ENCODE data around the gene DCDC1. TPM values are rescaled to one million over a fixed set of nuclear protein-coding genes. Genes with fewer than 3 reads are reported as not detected.
A peak's percentile ranks its signal among the peaks of the same experiment; 100 is the strongest.

The DCDC1 gene, protein sequence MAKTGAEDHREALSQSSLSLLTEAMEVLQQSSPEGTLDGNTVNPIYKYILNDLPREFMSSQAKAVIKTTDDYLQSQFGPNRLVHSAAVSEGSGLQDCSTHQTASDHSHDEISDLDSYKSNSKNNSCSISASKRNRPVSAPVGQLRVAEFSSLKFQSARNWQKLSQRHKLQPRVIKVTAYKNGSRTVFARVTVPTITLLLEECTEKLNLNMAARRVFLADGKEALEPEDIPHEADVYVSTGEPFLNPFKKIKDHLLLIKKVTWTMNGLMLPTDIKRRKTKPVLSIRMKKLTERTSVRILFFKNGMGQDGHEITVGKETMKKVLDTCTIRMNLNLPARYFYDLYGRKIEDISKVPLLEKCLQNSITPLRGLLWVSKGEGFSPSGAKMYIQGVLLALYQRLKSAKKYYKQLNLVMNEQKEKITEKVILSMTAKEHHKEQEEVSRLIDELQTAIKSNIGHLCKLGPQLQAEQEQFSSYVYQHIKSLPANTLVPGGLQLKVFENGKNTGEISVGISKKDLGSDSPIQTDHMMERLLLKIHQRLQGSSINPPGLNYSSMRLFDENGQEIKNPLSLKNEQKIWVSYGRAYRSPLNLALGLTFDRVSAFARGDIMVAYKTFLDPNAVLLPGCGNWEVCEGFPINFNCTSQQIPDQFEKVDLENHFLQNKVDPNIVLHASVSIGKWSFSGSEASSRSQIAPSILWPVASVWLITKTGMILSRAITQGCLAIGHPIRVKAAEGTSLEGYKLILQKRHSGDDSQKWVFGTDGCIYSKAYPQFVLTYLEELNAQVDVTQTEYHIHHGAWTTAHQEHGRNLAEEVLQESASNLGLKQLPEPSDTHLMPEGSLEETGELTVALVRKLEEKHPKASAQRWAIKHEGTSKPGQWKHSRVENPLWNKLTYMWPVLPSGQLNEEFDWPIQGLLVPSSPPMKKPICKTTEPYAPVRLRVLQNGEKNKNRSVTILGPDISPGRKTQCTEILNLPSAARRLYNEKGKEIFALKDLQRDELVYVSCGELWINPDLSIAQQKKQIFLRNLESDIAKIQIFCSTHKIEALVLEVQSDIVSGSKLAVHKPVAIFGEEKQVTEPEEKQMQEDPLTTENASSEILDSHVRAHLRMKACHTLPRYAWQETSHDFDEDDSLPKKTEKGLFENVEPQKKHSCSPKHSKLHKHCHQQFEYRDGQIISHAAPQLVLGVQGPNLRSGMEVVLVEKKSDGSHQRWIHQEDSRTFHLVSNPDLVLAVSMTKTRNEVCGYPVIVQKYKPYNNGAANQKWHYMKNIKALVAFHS (N-terminal part only)
- polyA plus RNA-seq (2013, experiment 1 of 2; ENCODE audit: insufficient read length): 0.09 TPM
- polyA plus RNA-seq (2013, experiment 2 of 2; ENCODE audit: insufficient read length): 0.06 TPM

DNA sequence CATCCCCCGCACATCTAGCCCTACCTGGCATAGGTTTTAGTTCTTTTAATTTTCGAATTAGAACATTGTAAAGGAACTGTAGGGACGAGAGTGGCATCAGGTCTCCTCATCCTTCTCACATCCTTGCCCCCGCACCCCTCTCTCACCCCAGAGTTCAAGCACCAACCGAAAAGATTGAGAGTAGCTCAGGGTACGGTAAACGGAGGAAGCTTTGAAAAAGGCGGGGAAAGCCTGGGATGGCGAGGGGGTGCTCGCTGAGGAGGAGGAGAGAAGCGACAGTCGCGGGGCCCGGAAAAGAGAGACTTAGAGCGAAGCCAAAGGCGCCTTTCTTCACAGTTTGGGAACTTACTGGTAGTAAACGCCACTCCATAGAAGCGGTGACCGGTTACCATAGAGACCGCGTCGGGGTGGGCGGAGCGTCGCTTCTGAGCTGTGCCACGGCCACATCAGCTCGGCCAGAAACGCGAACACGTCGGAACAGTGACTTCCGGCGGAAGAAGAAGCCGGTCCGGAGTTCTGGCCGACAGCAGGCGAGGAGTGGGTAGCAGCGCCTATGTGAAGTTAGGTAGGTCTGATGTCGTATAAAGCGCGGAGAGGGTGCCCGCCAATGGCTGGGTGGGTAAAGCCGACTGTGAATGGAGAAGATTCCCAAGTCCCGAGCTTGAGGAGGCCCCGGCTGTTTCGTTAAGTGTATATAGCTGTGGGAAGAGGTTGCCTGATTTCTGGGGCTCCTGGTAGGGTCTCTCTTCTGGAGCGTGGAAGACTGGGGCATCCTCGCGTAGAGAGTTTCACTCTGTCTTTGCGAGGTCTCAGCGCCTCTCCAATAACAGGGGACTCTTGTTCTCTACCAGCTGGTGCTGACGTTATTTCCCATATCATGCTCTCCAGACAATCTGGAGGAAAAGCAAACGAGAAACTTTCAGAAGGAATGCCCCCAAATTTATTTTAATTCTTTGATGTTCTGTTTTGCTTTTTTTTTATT lies at the start of gene DCDC1, which contains the start of gene DNAJC24:
DCDC1 (minus strand) TSS at position 392 of the 982 bp plus-strand sequence. CDS start 41,459 bp downstream, outside the sequence.
DNAJC24 (plus strand) TSS at position 513 of the 982 bp plus-strand sequence. CDS start 889 bp downstream, outside the sequence.
- peak; percentile 92 for DNase-seq

DNA sequence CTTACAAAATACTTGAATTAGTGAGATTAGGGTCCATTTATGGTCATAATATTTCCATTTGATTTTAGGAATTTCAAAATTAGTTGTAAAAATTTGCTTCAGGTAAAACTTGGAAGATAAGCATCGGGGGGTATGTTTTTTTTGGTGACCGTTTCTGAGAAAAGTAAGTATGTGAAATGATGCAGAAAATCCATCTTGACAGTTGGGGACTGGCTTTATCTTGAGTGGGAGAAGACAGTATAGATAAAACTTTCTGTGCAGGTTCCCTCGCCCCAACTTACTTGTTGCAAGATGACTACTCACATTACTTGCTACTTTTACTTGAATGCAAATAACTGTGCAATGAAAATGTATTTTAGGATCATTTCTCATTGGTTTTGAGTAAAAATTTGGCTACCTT lies 49.6 kb upstream of the DCDC1 start:
- DNase-seq: no peak

DNA sequence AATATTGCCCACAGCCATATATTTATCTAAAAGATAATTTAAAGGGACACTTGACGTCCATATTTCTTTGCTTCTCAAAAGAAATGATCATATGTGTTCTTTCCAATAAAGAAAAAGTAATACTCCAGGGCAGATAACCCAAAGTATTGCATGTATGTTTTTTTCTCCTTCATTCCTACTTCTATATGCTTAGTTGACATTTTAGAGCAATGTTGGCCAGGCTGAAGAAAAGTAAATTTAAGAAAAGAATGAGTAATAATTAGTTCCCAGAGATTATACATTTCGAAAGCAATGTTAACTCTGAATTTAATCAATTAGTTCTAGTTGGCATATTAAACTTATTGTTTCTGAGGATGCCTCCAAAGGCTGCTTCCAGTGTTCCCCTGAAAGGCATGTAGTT lies 48.3 kb upstream of the DCDC1 start:
- DNase-seq: no peak

DNA sequence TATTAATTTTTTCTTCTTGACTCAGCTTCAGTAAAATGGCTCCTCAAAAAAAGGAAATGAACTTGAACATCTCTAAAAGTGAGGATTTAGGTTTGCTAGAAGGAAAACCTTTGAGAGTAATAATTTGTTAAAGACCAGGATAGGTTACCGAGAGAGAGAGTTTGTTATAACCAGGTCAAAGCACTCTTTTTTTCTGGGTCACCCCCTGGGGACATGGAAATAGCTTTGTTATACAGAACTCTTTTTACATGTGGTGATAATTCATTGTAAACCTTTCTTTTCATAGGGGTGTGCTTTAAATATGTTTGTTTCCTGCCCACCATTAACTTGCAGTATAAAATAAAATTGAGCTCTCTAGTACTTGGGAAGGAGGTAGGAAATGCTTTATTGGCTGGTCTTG lies 47.8 kb upstream of the DCDC1 start:
- DNase-seq: no peak

DNA sequence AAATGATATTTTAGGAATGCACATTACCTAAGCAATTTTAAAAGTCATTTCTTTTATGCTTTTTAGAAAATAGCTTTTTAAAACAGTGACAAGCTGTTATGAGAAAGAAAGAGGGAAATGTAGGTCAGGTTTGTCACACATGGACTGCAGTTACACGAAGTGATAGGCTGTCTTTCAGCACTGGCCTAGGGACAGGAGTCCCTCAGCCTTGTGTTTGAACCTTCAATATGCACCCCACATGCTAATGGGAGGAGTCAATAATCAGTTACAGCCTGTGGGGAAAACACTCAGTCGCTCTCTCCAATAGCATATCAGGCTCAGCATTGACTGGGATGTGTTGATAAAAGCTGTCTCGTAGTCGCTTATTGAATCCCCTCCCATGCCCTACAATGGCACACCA lies 45.9 kb upstream of the DCDC1 start:
- DNase-seq: no peak

DNA sequence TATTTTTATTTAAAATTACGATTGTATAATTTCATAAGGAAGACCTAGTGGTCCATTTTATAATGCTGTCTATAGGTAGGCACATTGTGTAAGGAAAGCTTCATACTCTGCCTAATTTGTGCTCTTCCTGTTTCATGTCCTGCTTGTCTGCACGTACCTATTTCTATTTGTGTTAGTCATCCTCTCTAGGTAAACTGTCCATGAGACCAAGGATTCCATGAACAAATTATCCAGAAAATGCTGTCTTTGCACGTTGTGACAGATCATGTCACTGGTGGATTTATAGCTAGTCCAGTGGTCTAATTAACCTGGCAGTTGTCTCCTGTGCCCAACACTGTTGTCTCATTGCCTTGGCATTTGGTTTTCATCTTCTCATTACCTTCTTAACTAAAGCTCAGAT lies 44.8 kb upstream of the DCDC1 start:
- DNase-seq: no peak

DNA sequence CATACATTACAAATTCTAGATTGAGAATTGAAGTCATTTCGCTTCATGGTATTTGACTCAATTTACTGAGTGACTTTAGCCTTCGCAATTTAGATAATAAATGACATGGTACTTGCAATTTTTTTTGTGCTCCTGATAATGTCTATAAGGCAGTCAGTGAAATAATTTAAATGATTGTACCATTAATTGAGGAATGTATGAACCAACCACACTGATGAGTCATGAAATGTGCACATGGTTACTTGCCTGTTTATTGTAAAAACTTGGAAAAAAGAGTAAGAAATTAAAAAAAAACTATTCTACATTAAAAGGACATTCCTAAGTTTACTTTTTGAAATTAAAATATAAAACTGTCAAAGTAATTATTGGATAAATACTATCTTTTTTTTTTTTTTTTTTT lies 43.4 kb upstream of the DCDC1 start:
- peak; percentile 76 for DNase-seq

DNA sequence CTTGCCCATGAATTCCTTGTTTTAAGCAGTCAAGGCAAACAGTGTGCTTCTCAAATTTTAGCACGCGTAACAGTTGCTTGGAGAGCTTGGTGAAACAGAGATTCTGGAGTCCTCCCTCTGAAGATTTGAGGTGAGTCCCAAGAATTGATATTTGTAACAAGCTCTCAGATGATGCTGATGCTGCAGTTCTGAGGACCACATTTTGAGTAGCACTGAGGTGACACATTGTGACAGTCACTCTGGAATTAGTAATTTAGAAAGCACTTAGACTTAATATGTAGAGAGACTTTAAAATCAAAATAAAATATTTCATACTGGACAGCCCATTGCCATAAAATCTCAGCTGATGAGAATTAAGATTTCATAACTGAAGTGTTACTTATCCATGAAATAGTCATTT lies 38.7 kb upstream of the DCDC1 start:
- no peak for DNase-seq

DNA sequence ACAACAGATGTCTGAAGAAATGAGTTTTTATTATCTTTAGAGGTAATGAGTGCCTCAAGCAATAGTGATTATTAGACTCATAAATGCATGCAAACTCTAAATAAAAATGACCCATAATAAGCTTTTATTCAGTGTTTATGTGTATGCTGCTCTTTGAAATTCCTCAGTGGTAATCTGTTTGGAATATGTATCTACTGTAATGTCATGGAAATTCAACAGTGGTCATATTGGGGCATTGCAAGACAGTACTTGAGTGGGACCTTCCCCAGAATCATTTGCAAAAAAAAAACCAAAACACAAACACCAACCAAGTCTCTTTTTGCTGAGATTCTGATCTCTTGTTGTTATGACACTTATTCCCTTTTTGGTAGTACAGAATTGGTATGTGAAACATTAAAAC lies 35.1 kb upstream of the DCDC1 start:
- no peak for DNase-seq

DNA sequence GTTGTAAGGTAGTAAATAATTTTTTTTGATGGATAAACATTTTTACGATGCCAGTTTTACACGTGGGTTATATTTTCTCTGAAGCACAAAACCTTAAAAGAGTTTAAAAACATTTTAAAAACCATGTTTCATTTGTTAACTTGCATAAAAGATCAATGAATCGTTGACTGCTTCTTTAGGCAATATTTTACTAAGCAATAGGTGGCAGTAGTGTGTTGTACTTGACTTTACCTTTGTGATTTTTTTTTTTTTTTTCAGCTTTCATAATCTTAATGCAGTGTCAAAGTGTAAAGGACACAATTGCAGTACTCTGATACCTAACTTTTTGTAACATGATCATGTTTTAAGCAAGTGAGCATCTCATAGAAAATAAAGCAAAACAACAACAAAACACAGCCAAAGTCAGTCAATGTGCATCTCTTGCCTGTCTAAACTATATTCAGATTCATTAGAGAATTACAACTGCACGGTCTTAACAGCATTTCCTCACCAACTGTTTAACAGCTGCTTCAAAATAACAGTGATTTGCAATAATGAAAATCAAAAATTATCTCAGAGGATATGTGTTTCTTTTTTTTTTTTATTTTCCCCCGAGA lies 27.8 kb upstream of the DCDC1 start:
- peak; percentile 8 for DNase-seq

DNA sequence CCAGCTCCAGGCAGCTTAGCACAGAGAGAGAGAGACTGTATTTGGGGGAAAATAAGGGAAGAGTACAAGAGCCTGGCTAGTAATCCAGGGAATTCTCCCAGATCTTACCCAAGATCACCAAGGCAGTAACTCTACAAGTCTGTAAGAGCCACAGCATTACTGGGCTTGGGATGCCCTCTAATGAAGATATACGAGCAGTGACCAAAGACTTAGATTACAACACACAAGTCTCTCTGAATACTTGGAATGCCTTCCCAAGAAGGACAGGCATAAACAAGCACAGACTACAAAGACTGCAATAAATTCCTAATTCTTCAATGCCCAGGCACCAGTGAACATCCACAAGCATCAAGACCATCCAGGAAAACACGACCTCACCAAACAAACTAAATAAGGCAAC lies 17.8 kb upstream of the DCDC1 start:
- DNase-seq: peak; percentile 31

DNA sequence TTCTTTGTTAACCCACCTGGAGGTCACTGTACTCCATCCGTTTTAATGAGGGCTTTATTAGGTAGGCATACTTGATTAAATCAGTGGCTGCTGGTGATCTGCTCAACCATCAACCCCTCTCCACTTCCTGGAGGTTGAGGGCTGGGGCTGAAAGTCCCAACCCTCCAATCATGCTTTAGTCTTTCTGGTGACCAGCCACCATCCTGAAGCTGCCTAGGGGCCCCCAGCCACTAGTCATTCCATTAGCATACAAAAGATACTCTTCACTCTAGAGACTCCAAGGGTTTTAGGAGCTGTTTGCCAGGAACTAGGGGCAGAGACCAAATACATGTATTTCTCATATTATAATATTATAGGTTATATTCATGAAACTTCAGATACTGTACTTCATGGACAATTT lies 13.6 kb upstream of the DCDC1 start:
- DNase-seq: no peak

DNA sequence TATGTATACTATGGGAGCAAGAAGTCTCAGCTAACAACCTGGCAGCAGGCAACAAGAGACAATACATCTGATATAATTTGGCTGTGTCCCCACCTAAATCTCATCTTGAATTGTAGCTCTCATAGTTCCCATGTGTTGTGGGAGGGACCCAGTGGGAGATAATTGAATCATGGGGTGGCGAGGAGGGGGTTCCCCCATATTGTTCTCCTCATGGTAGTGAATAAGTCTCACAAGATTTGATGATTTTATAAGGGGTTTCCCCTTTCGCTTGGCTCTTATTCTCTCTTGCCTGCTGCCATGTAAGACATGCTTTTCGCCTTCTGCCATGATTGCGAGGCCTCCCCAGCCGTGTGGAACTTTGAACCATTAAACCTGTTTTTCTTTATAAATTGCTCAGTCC lies 6.3 kb upstream of the DCDC1 start:
- no peak for DNase-seq

DNA sequence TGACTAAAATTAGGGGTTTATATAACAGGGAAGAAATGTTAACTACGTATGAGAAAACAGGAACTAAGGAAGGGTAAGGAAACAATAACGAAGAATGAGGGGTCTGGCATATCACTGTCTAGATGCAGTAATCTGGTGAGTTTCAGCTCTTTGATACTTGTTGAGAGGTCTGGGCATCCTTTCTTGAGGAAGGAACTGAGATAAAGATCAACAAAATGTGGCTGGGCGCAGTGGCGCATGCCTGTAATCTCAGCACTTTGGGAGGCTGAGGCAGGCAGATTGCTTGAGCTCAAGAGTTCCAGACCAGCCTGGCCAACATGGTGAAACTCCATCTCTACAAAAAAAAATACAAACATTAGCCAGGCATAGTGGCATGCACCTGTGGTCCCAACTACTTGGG lies 2.7 kb downstream of the DCDC1 start:
- no peak for DNase-seq

DNA sequence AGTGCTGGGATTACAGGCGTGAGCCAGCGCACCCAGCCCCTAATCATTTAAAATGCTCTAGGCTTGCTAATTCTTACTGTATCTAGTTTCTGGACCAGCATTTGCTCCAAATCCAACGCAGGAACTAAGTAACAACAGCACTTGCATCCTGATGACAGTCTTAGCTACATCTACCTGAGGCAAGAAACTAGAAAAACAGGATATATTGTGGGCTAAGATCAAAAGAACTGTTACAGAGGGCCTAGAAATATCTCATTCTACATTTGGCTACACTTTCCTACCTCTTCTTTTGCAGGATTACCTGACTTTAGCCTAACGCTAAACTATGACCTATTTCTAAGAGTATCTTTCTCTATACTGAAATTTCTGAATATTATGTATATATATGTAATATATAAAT lies 7.8 kb downstream of the DCDC1 start:
- no peak for DNase-seq

DNA sequence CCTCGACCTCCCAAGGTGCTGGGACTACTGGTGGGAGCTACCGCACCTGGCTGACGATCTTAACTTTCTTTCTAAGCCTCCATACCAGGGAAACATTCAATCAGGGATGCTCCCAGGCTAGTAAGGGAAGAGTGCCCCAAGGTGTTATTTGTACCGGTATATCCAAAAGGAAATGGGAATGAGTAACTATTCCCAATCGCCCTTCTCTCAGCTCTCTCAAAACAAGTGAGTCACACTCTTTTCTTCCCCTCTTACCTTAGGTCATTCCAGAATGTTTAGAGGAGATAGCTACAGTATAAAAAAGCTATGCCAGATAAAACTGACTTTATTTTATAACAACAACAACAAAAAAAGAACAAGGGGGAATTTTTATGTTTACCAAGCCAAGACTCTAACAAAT lies 13.7 kb downstream of the DCDC1 start:
- no peak for DNase-seq

DNA sequence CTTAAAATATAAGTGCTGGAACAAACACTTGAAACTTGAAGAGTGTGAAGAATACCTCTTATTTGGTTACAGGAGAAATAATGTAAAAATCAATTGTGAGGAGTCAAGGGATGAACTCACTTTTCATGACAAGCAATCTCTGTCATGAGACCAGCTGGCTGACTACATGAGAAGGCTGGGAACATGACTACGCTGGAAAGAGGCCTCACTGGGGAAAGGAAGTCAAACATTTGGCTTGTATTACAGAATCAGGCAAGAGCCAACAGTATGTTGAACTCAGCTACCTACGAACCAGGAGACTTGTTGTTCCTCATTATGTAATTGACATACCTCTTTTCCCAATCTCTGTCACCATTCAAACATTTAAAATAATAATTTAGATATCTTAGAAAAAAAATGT lies 14.4 kb downstream of the DCDC1 start:
- no peak for DNase-seq

DNA sequence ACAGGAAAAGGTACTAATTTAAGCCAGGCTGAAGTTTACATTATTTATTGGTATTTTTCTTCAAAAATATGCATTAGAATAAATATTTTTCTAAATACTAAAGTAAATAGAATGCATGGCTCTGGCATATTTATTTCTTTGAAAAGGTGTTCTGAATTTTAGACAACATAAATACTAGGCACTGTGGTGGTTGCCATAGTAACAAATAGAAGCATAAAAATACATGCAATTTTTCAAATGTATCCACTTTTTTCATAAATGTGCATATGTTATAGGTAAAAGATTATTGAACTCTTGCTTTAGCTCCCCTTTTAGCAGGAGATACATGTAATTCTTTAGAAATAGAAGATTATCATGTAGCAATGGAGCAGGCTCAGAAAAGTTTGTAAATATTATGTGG lies 18.4 kb downstream of the DCDC1 start:
- DNase-seq: no peak

DNA sequence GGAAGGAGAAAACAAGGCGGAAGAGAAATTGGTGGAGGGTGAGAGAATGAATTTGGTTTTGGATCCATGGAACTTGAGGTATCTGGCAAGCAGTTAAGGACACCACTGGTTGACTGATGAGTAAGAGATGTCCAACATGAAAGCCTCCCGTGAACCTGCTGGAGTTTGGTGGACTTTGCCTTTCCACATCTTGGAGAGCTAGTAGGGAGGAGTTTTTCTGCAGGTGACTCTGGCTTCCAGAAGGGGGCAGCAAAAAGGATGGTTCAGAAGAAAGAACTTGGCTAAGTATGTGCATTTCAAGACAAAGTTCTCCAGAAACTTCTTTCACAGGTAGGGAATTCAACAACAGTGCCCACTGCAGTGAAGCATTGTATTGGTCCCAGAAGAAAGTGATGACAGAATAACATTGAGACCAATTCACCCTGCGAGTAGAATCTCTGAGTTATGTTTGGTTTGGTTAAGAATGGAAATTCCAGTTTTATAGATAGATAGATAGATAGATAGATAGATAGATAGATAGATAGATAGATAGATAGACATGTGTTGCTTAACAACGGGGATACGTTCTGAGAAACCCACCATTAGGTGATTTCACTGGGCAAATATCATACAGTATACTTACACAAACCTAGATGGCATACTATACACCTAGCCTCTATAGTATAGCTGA lies 28.5 kb downstream of the DCDC1 start:
- DNase-seq: peak; percentile 3

DNA sequence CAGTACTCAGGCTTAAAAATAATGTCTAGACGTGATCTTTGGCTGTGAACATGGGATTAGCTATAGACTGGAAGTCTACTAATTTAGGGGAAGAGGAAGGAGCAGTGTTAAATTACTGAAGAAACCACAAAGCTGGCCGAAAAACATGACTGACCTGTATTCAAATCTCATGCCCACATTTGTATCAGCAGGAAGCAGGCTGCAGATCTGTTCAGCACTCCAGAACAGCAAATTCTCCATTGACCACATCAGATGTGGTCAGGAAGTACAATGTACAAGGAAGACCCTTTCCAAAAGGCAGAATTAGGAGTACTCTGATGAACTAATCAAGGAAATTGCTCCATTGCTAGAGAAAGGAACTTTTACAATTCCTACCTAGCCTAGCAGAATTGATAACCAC lies 31.7 kb downstream of the DCDC1 start:
- no peak for DNase-seq

Measured in fibroblast of skin of abdomen (primary cell).